Smooth muscle cell (in vitro differentiated cells): ENCODE data around the gene SARM1. TPM values are rescaled to one million over a fixed set of nuclear protein-coding genes. Genes with fewer than 3 reads are reported as not detected.

Experiments
- DNase-seq: peaks from one replicate; lab custom pipeline; 2025; ENCODE audit not compliant: unreplicated experiment; lab: John Stamatoyannopoulos, UW
- H2AFZ ChIP-seq: fragments of 200-600 bp; sonication (generic); 2 replicates; pipeline ENCODE4 v1.6.0; 2016; ENCODE audit warnings: antibody characterized with exemption, low read depth, mild to moderate bottlenecking
- H3F3A ChIP-seq: fragments of 200-600 bp; sonication (generic); 2 replicates; pipeline ENCODE4 v1.6.0; 2017; ENCODE audit warnings: antibody characterized with exemption, low read depth
- H3K27ac ChIP-seq: fragments of 200-600 bp; sonication (generic); 2 replicates; pipeline ENCODE4 v1.5.1; 2016; ENCODE audit warnings: low read depth, mild to moderate bottlenecking
- H3K27me3 ChIP-seq: fragments of 200-600 bp; sonication (generic); 2 replicates; pipeline ENCODE4 v1.6.1; 2016; ENCODE audit warnings: low read depth, mild to moderate bottlenecking
- H3K36me3 ChIP-seq: fragments of 200-600 bp; sonication (generic); 2 replicates; pipeline ENCODE4 v1.5.1; 2016; ENCODE audit warnings: low read depth
- H3K4me1 ChIP-seq: fragments of 200-600 bp; sonication (generic); 2 replicates; pipeline ENCODE4 v1.5.1; 2016; ENCODE audit warnings: low read depth
- H3K4me2 ChIP-seq: fragments of 200-600 bp; sonication (generic); 2 replicates; pipeline ENCODE4 v1.6.0; 2016; ENCODE audit warnings: mild to moderate bottlenecking
- H3K4me3 ChIP-seq: fragments of 200-600 bp; sonication (generic); 2 replicates; pipeline ENCODE4 v1.5.1; 2016; ENCODE audit warnings: mild to moderate bottlenecking
- H3K79me2 ChIP-seq: fragments of 200-600 bp; sonication (generic); 2 replicates; pipeline ENCODE4 v1.6.0; 2016; ENCODE audit warnings: low read depth, mild to moderate bottlenecking
- H3K9ac ChIP-seq: fragments of 200-600 bp; sonication (generic); 2 replicates; pipeline ENCODE4 v1.6.0; 2016; ENCODE audit warnings: low read depth
- H3K9me3 ChIP-seq: fragments of 200-600 bp; sonication (generic); replicated peaks from 2 replicates; pipeline ENCODE4 v1.5.1; 2016; ENCODE audit warnings: low read depth
- H4K20me1 ChIP-seq: fragments of 200-600 bp; sonication (generic); 2 replicates; pipeline ENCODE4 v1.6.0; 2016; ENCODE audit warnings: low read depth
- WGBS: methylation state at CpG from one replicate; pipeline ENCODE4 v1.1.7; 2016; ENCODE audit warnings: low lambda C conversion rate; 5-methylcytosine and 5-hydroxymethylcytosine counted together
- polyA plus RNA-seq: library from polyadenylated mRNA; unstranded; fragments of >200 nt; fragmentation: Nextera tagmentation; extraction: Ambion mirVana; gene quantifications from 2 replicates; pipeline ENCODE4 v1.2.1, GENCODE V29; 2016
- total RNA-seq: library from RNA; depleted of rRNA; stranded (reverse); fragments of >200 nt; gene quantifications from 2 replicates; pipeline ENCODE4 v1.2.3, GENCODE V29; 2014
- TF ChIP-seq, protein P1 (sequence below): fragments of 200-600 bp; sonication (generic); IDR thresholded peaks from 2 replicates; pipeline ENCODE4 v1.5.1; 2017; ENCODE audit warnings: borderline replicate concordance, mild to moderate bottlenecking, antibody characterized with exemption; ENCODE audit not compliant: insufficient read depth, poor library complexity, severe bottlenecking

Gene SARM1
- total and polyA plus RNA-seq, 2 experiments from 2014 or later, result 8.3 to 13.4 TPM

DNA sequence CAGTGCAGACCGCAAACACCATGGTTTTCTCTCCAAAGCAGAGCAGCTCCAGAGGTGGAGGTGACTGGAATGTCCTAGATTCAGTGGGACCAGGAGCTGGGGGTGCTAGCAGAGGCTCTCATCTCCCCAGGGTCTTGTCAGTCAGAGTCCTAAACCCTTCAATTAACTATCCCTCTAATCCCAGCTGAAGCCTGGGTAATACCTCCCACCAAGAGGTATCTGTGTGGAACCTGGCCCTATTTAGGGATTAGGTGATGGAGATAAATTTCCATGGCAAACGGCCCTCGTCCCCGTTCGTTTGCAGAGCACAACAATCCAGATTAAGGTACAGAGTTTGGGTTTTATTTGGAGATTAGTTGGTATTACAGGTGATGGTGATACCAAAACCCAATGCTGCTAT is 8.3 kb upstream of the SARM1 start:
- Histone ChIP-seq H3K4me3 (no peak overlapping the region), H3K9me3 (no peaks in the 10 kb centered on the region), H3K27me3 (no peaks in the 10 kb centered on the region), H3K4me2 (no peak overlapping the region), H3K36me3 (peaks cover 9% of the 10 kb centered on the region), H3K27ac (no peak overlapping the region), H4K20me1 (no peaks in the 10 kb centered on the region), H3K79me2 (peaks cover 8% of the 10 kb centered on the region), H2AFZ (no peak overlapping the region), H3K4me1 (peaks cover 7% of the 10 kb centered on the region), H3K9ac (no peak overlapping the region), H3F3A (no peaks in the 10 kb centered on the region)
- no peak for DNase-seq
- TF ChIP-seq, protein P1, sequence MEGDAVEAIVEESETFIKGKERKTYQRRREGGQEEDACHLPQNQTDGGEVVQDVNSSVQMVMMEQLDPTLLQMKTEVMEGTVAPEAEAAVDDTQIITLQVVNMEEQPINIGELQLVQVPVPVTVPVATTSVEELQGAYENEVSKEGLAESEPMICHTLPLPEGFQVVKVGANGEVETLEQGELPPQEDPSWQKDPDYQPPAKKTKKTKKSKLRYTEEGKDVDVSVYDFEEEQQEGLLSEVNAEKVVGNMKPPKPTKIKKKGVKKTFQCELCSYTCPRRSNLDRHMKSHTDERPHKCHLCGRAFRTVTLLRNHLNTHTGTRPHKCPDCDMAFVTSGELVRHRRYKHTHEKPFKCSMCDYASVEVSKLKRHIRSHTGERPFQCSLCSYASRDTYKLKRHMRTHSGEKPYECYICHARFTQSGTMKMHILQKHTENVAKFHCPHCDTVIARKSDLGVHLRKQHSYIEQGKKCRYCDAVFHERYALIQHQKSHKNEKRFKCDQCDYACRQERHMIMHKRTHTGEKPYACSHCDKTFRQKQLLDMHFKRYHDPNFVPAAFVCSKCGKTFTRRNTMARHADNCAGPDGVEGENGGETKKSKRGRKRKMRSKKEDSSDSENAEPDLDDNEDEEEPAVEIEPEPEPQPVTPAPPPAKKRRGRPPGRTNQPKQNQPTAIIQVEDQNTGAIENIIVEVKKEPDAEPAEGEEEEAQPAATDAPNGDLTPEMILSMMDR, result no peak
- WGBS, result 93% methylated on average over 5 of the region's 5 CpGs

DNA sequence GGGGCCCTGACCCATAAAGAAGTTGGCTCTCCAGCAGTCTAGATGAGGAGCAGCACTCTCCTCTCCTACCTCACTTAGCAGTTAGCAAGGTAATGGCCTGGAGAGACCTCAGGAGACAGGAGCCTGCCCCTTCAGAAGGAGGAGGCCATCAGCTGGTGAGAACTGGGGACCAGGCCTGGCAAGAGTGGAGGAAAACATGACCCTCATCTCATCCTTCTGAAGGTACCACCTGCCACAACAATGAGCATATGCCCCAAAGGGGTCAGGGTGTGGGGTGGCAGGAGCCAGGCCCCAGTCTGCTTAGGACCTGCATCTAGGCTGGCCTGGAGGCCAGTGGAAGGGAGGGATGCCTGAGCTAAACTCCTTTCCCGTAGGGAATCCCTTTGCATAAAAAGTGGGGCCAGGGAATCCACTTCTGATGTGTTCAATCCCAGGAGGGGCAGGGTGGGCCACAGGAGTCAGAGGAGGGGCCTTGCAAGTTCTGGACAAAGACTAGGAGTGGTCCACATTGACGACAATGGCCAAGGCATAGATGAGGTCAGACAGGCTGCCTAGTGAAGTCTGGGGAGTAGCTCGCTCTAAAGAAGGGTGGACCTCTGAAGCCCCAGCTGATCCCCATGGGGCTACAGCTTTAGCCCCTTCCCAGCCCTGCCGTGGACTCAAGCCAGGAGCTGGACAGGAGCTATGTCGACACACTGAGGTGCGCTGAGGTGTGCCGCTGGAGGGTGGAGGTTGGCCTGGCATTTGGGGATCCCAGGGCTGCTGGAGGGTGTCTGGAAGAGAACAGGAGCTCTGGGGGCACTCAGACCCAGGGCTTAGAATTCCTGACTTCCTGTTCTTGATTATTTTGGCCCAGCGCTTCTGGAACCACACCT is 7.5 kb upstream of the SARM1 start:
- no peak for DNase-seq
- Histone ChIP-seq H3K4me2 (no peak overlapping the region), H2AFZ (no peak overlapping the region), H3K27ac (no peak overlapping the region), H3K9ac (no peak overlapping the region), H4K20me1 (no peaks in the 10 kb centered on the region), H3K9me3 (no peaks in the 10 kb centered on the region), H3K79me2 (no peaks in the 10 kb centered on the region), H3K4me1 (no peaks in the 10 kb centered on the region), H3K27me3 (no peaks in the 10 kb centered on the region), H3K4me3 (no peak overlapping the region), H3F3A (no peaks in the 10 kb centered on the region), H3K36me3 (peaks cover 9% of the 10 kb centered on the region)
- TF ChIP-seq, protein P1, result no peak
- WGBS, result 99% methylated on average over 8 of the region's 8 CpGs

DNA sequence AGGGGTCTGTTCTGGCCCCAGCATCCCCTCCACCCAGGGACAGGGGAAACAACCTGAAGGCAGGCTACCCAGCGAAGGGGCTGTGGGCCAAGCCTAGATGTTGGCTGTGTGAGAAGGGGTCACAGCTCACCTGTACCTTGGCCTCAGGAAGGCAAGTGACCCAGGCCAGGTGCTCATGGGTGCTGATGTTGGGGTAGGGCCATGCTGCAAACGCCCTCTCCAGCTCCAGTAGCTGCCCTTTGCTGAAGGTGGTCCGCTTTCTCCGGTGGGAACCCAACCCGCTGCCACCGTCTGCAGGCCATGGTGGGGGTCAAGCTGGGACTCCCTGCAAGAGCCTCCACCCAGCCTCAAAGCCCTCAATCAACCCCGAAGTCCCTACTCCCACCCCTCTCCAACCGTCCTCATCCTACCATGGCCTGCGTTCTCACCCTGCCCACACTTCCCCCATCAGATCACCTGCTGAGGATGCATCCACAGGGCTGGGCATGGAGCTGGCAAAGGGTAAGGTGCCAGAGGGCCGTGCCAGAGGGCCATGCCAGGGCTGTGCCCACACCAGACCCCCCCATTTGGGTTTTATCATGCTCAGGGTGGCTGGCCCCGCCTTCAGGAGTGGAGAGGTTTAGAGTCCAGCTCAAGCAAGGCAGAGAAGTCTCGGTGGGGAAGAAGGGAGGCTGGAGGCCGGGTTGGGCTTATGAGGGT is 6.7 kb upstream of the SARM1 start, which contains the start of gene SEBOX:
TSS of gene SEBOX (minus strand) at position 535 of the 699 bp plus-strand sequence. CDS start at position 487, 48 bp downstream.
- Histone ChIP-seq H3F3A (no peaks in the 10 kb centered on the region), H2AFZ (no peak within 1 kb of the TSS), H3K9ac (no peak within 1 kb of the TSS), H3K27ac (no peak within 1 kb of the TSS), H3K27me3 (no peaks in the 10 kb centered on the region), H3K4me2 (no peak within 1 kb of the TSS), H3K4me3 (no peak within 1 kb of the TSS), H3K4me1 (peaks cover 3% of the 10 kb centered on the region), H3K36me3 (peaks cover 5% of the 10 kb centered on the region), H4K20me1 (no peaks in the 10 kb centered on the region), H3K9me3 (no peaks in the 10 kb centered on the region), H3K79me2 (no peaks in the 10 kb centered on the region)
- 96% methylated on average over 12 of the region's 13 CpGs for WGBS
- no peak for DNase-seq
- TF ChIP-seq, protein P1, result no peak
